Measurements from ENCODE around the gene PGBD5. TPM values are rescaled to one million over a fixed set of nuclear protein-coding genes. Genes with fewer than 3 reads are reported as not detected.

PGBD5 gene
- total RNA-seq, 1 experiment from 2014 or later = 37.8 TPM

GRCh38 chr1:230266456-230266855 lies 159.7 kb downstream of the PGBD5 start:
- no peak for TF ChIP-seq CTCF (IDR thresholded peaks at IDR 0.05; ENCODE audit: unreplicated experiment)
- Mint-ChIP-seq H3K27ac (ENCODE audit: unreplicated experiment) (no peak overlapping the region), H3K27me3 (ENCODE audit: unreplicated experiment) (no peaks in the 10 kb centered on the region), H3K9me3 (ENCODE audit: low read depth, unreplicated experiment) (no peaks in the 10 kb centered on the region), H3K4me3 (ENCODE audit: low read depth, unreplicated experiment) (no peak overlapping the region), H3K36me3 (ENCODE audit: insufficient read depth, unreplicated experiment) (peaks cover 19% of the 10 kb centered on the region), H3K4me1 (ENCODE audit: low read depth, unreplicated experiment) (no peaks in the 10 kb centered on the region)
- BruUV-seq (replicated peaks) = no TSS peak
- intact Hi-C loops (cut with micrococcal nuclease; ENCODE audit: unreplicated experiment) = no loop called here
- CTCF ChIA-PET = interaction anchor here (0.6 kb wide), 1 partner anchor 604 kb away, joined by 3 read pairs; no protein-coding TSS in a partner anchor
- no peak for DNase-seq

GRCh38 chr1:230265200-230266115 lies 160.7 kb downstream of the PGBD5 start:
- intact Hi-C loops (cut with micrococcal nuclease; ENCODE audit: unreplicated experiment) = no loop called here
- H3K27ac Mint-ChIP-seq (ENCODE audit: unreplicated experiment) = no peak overlapping the region

More at GRCh38 chr1:230265200-230266115, 160.7 kb downstream of the PGBD5 start:
- H3K4me3 Mint-ChIP-seq (ENCODE audit: low read depth, unreplicated experiment) = no peak overlapping the region
- no TSS peak for BruUV-seq (replicated peaks)
- H3K4me1 Mint-ChIP-seq (ENCODE audit: low read depth, unreplicated experiment) = no peaks in the 10 kb centered on the region
- H3K36me3 Mint-ChIP-seq (ENCODE audit: insufficient read depth, unreplicated experiment) = peaks cover 19% of the 10 kb centered on the region
- no peaks in the 10 kb centered on the region for H3K9me3 Mint-ChIP-seq (ENCODE audit: low read depth, unreplicated experiment)
- no peak for TF ChIP-seq CTCF (IDR thresholded peaks at IDR 0.05; ENCODE audit: unreplicated experiment)
- CTCF ChIA-PET = no interaction called here
- H3K27me3 Mint-ChIP-seq (ENCODE audit: unreplicated experiment) = no peaks in the 10 kb centered on the region
- DNase-seq = no peak

Other genes with a start within 250 kb of the PGBD5 start
- gene COG2, start 216.1 kb upstream of the PGBD5 start, total RNA-seq (2022) = 55.0 and 59.2 TPM in 2 replicates